HUES64 (cell line): ENCODE measurements around the gene DEFB118.

Experiments used
- H3K27ac ChIP-seq: 2 replicates; pipeline ENCODE4 v1.7.0; 2013; ENCODE audit warnings: low read depth, low read length, inconsistent platforms
- H3K27me3 ChIP-seq: 2 replicates; pipeline ENCODE4 v1.6.1; 2013; ENCODE audit warnings: mild to moderate bottlenecking, low read length; ENCODE audit not compliant: insufficient read depth
- H3K36me3 ChIP-seq: 2 replicates; pipeline ENCODE4 v1.6.1; 2013; ENCODE audit warnings: mild to moderate bottlenecking, low read length; ENCODE audit not compliant: insufficient read depth
- H3K4me1 ChIP-seq: 2 replicates; pipeline ENCODE4 v1.6.1; 2013; ENCODE audit warnings: mild to moderate bottlenecking, low read length, moderate library complexity; ENCODE audit not compliant: insufficient read depth
- H3K4me3 ChIP-seq: 2 replicates; pipeline ENCODE4 v1.5.1; 2013; ENCODE audit warnings: mild to moderate bottlenecking, low read length, moderate library complexity
- H3K9ac ChIP-seq: 2 replicates; pipeline ENCODE4 v1.6.1; 2013; ENCODE audit warnings: mild to moderate bottlenecking, low read depth, low read length
- H3K9me3 ChIP-seq: 2 replicates; pipeline ENCODE4 v1.6.1; 2013; ENCODE audit warnings: low read depth, low read length; ENCODE audit not compliant: insufficient read depth
- WGBS: fragments of 150-250, 120-280 bp; methylation state at CpG from one replicate; pipeline ENCODE4 v1.1.7; 2013; ENCODE audit warnings: missing lambda C conversion rate; 5-methylcytosine and 5-hydroxymethylcytosine counted together

DEFB118 gene

GRCh38 chr20:31406115-31406514 is 37.7 kb downstream of the DEFB118 start, which contains the start of gene DEFB121:
TSS of gene DEFB121 (minus strand) at chr20:31406215. CDS start at chr20:31406152, 63 bp downstream.
- no peaks in the 10 kb centered on the region for H3K4me1 ChIP-seq
- H3K9ac ChIP-seq: no peak within 1 kb of the TSS
- no peaks in the 10 kb centered on the region for H3K27me3 ChIP-seq
- H3K4me3 ChIP-seq: no peak within 1 kb of the TSS
- peaks cover 95% of the 10 kb centered on the region for H3K9me3 ChIP-seq
- H3K27ac ChIP-seq: no peak within 1 kb of the TSS
- H3K36me3 ChIP-seq: no peaks in the 10 kb centered on the region
- WGBS: 49% methylated on average over 3 of the region's 3 CpGs

GRCh38 chr20:31410011-31410410 is 41.6 kb downstream of the DEFB118 start:
- Histone ChIP-seq H3K9me3 (peaks cover 87% of the 10 kb centered on the region), H3K4me3 (no peak overlapping the region), H3K27ac (no peak overlapping the region), H3K4me1 (no peaks in the 10 kb centered on the region), H3K9ac (no peak overlapping the region), H3K27me3 (no peaks in the 10 kb centered on the region), H3K36me3 (no peaks in the 10 kb centered on the region)
- no CpG with 5 or more reads among the region's 1 CpG for WGBS

- H3K4me1 ChIP-seq: no peaks in the 10 kb centered on the region
- H3K36me3 ChIP-seq: no peaks in the 10 kb centered on the region
- H3K9me3 ChIP-seq: peaks cover 75% of the 10 kb centered on the region
- no peak overlapping the region for H3K9ac ChIP-seq
- H3K4me3 ChIP-seq: no peak overlapping the region
- no peaks in the 10 kb centered on the region for H3K27me3 ChIP-seq
- 73% methylated on average over 6 of the region's 6 CpGs for WGBS
- no peak overlapping the region for H3K27ac ChIP-seq
Measured at GRCh38 chr20:31414381-31414780, 46.0 kb downstream of the DEFB118 start.

- Histone ChIP-seq H3K9me3 (peaks cover 77% of the 10 kb centered on the region), H3K27me3 (no peaks in the 10 kb centered on the region), H3K4me1 (no peaks in the 10 kb centered on the region), H3K9ac (no peak overlapping the region), H3K27ac (no peak overlapping the region), H3K36me3 (no peaks in the 10 kb centered on the region), H3K4me3 (no peak overlapping the region)
- 91% methylated on average over 2 of the region's 2 CpGs for WGBS
Measured at GRCh38 chr20:31415653-31416052, 47.3 kb downstream of the DEFB118 start.

GRCh38 chr20:31418307-31418706 is 49.9 kb downstream of the DEFB118 start:
- 85% methylated on average over 7 of the region's 7 CpGs for WGBS
- Histone ChIP-seq H3K9me3 (peaks cover 77% of the 10 kb centered on the region), H3K9ac (no peak overlapping the region), H3K27ac (no peak overlapping the region), H3K36me3 (no peaks in the 10 kb centered on the region), H3K4me1 (no peaks in the 10 kb centered on the region), H3K4me3 (no peak overlapping the region), H3K27me3 (no peaks in the 10 kb centered on the region)
